B cell (primary cell): ENCODE measurements around the gene ATP11A.

Experiments
- EZH2 ChIP-seq: IDR thresholded peaks from 2 replicates; pipeline ENCODE4 v1.6.1; 2012; ENCODE audit warnings: borderline replicate concordance, low read depth, mild to moderate bottlenecking, moderate library complexity, low read length; ENCODE audit not compliant: insufficient read depth, poor library complexity, severe bottlenecking
- TF ChIP-seq, protein P1 (sequence below): fragments of 200-600 bp; IDR thresholded peaks from one replicate; pipeline ENCODE4 v1.8.0; 2022; ENCODE audit warnings: antibody characterized with exemption, mild to moderate bottlenecking

DNA sequence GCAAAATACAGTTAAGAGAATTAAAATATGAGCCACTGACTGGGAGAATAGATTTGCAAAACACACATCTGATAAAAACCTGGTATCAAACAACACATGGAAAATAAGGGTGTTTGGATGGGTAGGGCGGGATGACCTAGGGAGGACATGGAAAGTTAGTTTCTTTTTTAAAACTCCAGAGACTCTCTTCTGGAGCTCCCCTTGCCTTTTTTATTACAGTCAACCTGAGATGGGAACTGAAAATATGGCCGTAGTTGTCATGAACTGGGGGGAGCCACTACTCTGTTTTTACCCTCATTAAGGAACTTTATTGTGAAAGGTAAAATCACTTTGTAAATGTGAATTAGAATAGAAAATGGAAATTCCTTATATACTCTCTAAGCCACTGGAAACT lies 113.0 kb downstream of the ATP11A start:
- TF ChIP-seq, protein P1, sequence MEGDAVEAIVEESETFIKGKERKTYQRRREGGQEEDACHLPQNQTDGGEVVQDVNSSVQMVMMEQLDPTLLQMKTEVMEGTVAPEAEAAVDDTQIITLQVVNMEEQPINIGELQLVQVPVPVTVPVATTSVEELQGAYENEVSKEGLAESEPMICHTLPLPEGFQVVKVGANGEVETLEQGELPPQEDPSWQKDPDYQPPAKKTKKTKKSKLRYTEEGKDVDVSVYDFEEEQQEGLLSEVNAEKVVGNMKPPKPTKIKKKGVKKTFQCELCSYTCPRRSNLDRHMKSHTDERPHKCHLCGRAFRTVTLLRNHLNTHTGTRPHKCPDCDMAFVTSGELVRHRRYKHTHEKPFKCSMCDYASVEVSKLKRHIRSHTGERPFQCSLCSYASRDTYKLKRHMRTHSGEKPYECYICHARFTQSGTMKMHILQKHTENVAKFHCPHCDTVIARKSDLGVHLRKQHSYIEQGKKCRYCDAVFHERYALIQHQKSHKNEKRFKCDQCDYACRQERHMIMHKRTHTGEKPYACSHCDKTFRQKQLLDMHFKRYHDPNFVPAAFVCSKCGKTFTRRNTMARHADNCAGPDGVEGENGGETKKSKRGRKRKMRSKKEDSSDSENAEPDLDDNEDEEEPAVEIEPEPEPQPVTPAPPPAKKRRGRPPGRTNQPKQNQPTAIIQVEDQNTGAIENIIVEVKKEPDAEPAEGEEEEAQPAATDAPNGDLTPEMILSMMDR, result no peak
- no peak for TF ChIP-seq EZH2
